Endothelial cell (in vitro differentiated cells): ENCODE data around the gene NQO1. TPM values are rescaled to one million over a fixed set of nuclear protein-coding genes. Genes with fewer than 3 reads are reported as not detected.

Source experiments
- DNase-seq: peaks from one replicate; pipeline ENCODE4 v3.0.0; 2021; ENCODE audit warnings: low spot score
- H3K27ac Mint-ChIP-seq: one replicate; pipeline ENCODE4 v1.8.0; 2021; ENCODE audit warnings: mixed read lengths, inconsistent platforms; ENCODE audit not compliant: unreplicated experiment
- H3K27me3 Mint-ChIP-seq: one replicate; pipeline ENCODE4 v1.8.0; 2021; ENCODE audit warnings: mild to moderate bottlenecking, moderate library complexity, mixed read lengths, inconsistent platforms; ENCODE audit not compliant: unreplicated experiment
- H3K36me3 Mint-ChIP-seq: one replicate; pipeline ENCODE4 v1.8.0; 2021; ENCODE audit warnings: mild to moderate bottlenecking, low read depth, mixed read lengths, inconsistent platforms; ENCODE audit not compliant: unreplicated experiment
- H3K4me1 Mint-ChIP-seq: one replicate; pipeline ENCODE4 v1.8.0; 2021; ENCODE audit warnings: mild to moderate bottlenecking, mixed read lengths, inconsistent platforms; ENCODE audit not compliant: unreplicated experiment
- H3K4me3 Mint-ChIP-seq: one replicate; pipeline ENCODE4 v1.8.0; 2021; ENCODE audit warnings: mild to moderate bottlenecking, mixed read lengths, inconsistent platforms; ENCODE audit not compliant: unreplicated experiment
- H3K9me3 Mint-ChIP-seq: one replicate; pipeline ENCODE4 v1.8.0; 2021; ENCODE audit warnings: mixed read lengths, inconsistent platforms; ENCODE audit not compliant: unreplicated experiment
- CTCF ChIP-seq: fragments of 200-600 bp; sonication (generic); IDR thresholded peaks from one replicate; pipeline ENCODE4 v1.5.0; 2021; ENCODE audit warnings: antibody characterized with exemption; ENCODE audit not compliant: unreplicated experiment
- long read RNA-seq: library from polyadenylated mRNA; unstranded; transcript quantifications from one replicate; pipeline ENCODE4 v2.0.0, GENCODE V29; 2020; ENCODE audit not compliant: unreplicated experiment
- total RNA-seq: library from RNA; stranded (reverse); fragmentation: NEBNext Ultra II Directional; extraction: Animal tissue kit (Norgen Biotek cat#: 25700); gene quantifications from one replicate; pipeline ENCODE4 v1.2.1, GENCODE V29; 2021; ENCODE audit not compliant: unreplicated experiment

NQO1 gene
- 29.1 TPM for total RNA-seq
- long read RNA-seq, transcript NQO1-201 (6 exons, 2,912 nt), result major isoform, 24 of 29 reads
- long read RNA-seq, partial matches to known transcripts, result 0 of 29 reads
- long read RNA-seq, other reads (novel, unspliced or antisense), result 1 of 29 reads

DNA sequence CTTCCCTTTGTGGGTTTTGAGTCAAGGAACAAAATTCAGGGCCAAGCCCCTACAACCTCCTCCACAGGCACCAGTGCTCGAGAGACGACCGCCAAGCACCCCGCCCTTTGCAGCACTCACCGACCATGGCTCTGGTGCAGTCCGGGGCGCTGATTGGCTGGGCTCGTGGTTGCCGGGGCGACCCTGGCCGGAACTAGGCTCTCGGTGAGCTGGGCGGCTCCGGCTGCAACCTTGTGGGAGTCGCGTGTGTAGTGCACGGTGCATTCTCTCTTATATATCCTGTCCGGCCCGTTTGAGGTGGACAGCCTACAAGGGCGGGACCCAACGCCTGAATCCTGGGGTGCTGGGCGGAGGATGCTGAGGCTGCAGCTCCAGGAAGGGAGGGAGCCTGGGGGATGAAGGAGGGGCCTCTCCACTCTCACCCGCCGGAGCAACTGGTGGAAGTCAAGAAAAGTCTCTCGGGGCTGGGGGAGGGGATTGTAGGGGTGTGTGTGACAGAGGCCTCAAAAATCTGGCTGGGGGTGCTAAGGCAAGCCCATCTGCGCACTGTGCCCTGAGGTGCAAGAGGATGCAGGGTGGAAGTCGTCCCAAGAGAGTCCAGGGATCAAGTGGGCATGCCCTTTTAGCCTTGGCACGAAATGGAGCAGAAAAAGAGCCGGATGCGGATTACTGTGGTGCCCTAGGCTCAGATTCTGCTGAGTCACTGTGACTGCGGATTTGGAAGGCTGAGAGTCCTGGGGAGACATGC, at the start of gene NQO1:
Gene NQO1, minus strand, starts transcription at position 248 of the 748 bp plus-strand sequence. Its CDS starts 121 bp downstream, at position 127.
- Mint-ChIP-seq H3K9me3 (no peaks in the 10 kb centered on the region), H3K4me1 (peaks cover 16% of the 10 kb centered on the region), H3K27ac (peak within 1 kb of the TSS; percentile 99), H3K27me3 (peaks cover 21% of the 10 kb centered on the region), H3K4me3 (peak within 1 kb of the TSS; percentile 93), H3K36me3 (peaks cover 4% of the 10 kb centered on the region)
- DNase-seq, result peak; percentile 92
- TF ChIP-seq CTCF, result no peak

GRCh38 chr16:69775563-69775962, 49.2 kb upstream of the NQO1 start:
- DNase-seq, result no peak
- H3K27me3 Mint-ChIP-seq, result no peaks in the 10 kb centered on the region
- H3K4me3 Mint-ChIP-seq, result no peak overlapping the region
- no peaks in the 10 kb centered on the region for H3K9me3 Mint-ChIP-seq
- peaks cover 12% of the 10 kb centered on the region for H3K4me1 Mint-ChIP-seq
- peaks cover 9% of the 10 kb centered on the region for H3K36me3 Mint-ChIP-seq
- TF ChIP-seq CTCF, result no peak
- no peak overlapping the region for H3K27ac Mint-ChIP-seq

DNA sequence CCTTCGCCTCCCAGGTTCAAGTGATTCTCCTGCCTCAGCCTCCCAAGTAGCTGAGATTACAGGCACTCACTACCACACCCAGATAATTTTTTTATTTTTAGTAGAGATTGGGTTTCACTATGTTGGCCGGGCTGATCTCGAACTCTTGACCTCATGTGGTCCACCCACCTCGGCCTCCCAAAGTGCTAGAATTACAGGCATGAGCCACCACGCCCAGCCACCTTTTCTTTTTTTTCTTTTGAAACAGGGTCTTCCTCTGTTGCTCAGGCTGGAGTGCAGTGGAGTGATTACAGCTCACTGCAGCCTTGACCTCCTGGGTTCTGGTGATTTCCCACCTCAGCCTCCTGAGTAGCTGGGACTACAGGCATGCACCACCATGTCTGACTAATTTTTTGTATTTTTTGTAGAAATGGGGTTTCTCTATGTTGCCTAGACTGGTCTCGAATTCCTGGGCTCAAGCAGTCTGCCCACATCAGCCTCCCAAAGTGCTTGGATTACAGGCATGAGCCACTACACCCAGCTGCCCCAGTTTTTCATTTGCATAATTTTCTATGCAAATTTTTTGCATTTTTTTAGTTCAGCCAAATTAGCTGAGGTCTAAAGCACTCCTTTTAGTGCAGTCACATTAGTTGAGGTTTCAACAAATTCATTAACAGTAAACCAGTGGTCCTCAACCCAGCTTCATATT, 47.0 kb upstream of the NQO1 start:
- no peak for DNase-seq
- no peaks in the 10 kb centered on the region for H3K27me3 Mint-ChIP-seq
- peaks cover 12% of the 10 kb centered on the region for H3K4me1 Mint-ChIP-seq
- H3K36me3 Mint-ChIP-seq, result peaks cover 9% of the 10 kb centered on the region
- H3K27ac Mint-ChIP-seq, result peak overlapping the region; percentile 88
- H3K4me3 Mint-ChIP-seq, result no peak overlapping the region
- no peak for TF ChIP-seq CTCF
- H3K9me3 Mint-ChIP-seq, result no peaks in the 10 kb centered on the region

DNA sequence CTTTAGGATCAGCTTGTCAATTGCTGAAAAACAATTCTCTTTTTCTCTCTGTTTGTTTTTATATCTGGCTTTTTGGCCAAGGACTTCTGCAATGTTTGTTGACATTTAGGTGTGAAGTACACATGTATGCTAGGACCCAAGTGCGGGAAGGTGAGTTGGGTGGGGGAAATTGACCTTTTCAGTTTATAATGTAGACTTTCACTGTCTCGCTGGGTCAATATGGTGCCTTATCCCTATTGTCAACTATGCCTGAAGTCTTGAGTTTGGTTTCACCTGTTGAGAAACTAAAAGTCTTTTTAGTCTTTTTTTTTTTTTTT, 45.2 kb upstream of the NQO1 start:
- Mint-ChIP-seq H3K4me1 (peaks cover 12% of the 10 kb centered on the region), H3K27ac (no peak overlapping the region), H3K4me3 (no peak overlapping the region), H3K27me3 (no peaks in the 10 kb centered on the region), H3K36me3 (peaks cover 15% of the 10 kb centered on the region), H3K9me3 (no peaks in the 10 kb centered on the region)
- TF ChIP-seq CTCF, result no peak
- DNase-seq, result no peak

DNA sequence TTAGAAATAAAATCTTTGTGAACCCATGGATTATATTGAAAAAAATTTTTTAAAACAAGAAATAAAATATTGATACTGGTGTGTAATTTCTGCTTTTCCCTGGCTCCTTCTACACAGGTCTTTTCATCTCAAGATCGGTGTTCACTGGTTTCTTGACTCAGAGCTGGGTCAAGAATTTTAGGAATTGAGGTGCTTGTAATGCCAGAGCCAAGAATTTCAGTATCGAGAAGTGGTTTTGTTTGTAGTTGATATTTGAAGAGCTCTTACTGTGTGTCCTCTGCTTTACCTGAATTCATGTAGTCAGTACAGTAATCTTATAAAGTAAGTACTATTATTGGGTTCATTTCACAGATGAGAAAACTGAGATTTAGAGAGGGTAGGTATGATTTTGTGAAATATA, 43.0 kb upstream of the NQO1 start:
- H3K27me3 Mint-ChIP-seq, result no peaks in the 10 kb centered on the region
- no peak for DNase-seq
- no peak overlapping the region for H3K27ac Mint-ChIP-seq
- H3K4me1 Mint-ChIP-seq, result peaks cover 10% of the 10 kb centered on the region
- H3K36me3 Mint-ChIP-seq, result peaks cover 6% of the 10 kb centered on the region
- no peaks in the 10 kb centered on the region for H3K9me3 Mint-ChIP-seq
- no peak for TF ChIP-seq CTCF
- H3K4me3 Mint-ChIP-seq, result no peak overlapping the region
